ENCODE measurements around the gene MYO3B.

MYO3B gene

GRCh38 chr2:170222842-170223241 is 44.9 kb downstream of the MYO3B start:
- Histone ChIP-seq H3K4me2 (ENCODE audit: low read depth, low read length, poor library complexity, severe bottlenecking) (no peak overlapping the region), H3K27me3 (ENCODE audit: low read length) (no peaks in the 10 kb centered on the region), H3K27ac (ENCODE audit: low read depth, low read length) (no peak overlapping the region), H3K9me2 (replicated peaks; ENCODE audit: insufficient read depth, low read length) (no peaks in the 10 kb centered on the region), H4K20me1 (ENCODE audit: low read depth, low read length) (no peaks in the 10 kb centered on the region), H3K4me3 (ENCODE audit: insufficient read depth, low read length, poor library complexity, severe bottlenecking) (no peak overlapping the region), H3F3A (ENCODE audit: insufficient read depth) (no peaks in the 10 kb centered on the region), H3K36me3 (ENCODE audit: low read length) (no peaks in the 10 kb centered on the region), H3K9me3 (ENCODE audit: insufficient read depth, low read length) (no peaks in the 10 kb centered on the region), H3K9ac (ENCODE audit: low read length) (no peak overlapping the region), H3K79me2 (ENCODE audit: insufficient read depth, low read length) (no peaks in the 10 kb centered on the region), H2AFZ (ENCODE audit: low read depth, low read length, severe bottlenecking) (no peak overlapping the region)
- TF ChIP-seq EZH2phosphoT487 (conservative IDR thresholded peaks at IDR 0.05; ENCODE audit: low read length), result no peak
- no peak for TF ChIP-seq CTCF (IDR thresholded peaks at IDR 0.05; ENCODE audit: insufficient read depth, low read length, poor library complexity, severe bottlenecking)

- no peaks in the 10 kb centered on the region for H3K27me3 ChIP-seq (ENCODE audit: low read length)
- H3K9me3 ChIP-seq (ENCODE audit: insufficient read depth, low read length), result no peaks in the 10 kb centered on the region
- H3K79me2 ChIP-seq (ENCODE audit: insufficient read depth, low read length), result no peaks in the 10 kb centered on the region
- H4K20me1 ChIP-seq (ENCODE audit: low read depth, low read length), result no peaks in the 10 kb centered on the region
- no peaks in the 10 kb centered on the region for H3K9me2 ChIP-seq (replicated peaks; ENCODE audit: insufficient read depth, low read length)
- no peak overlapping the region for H3K9ac ChIP-seq (ENCODE audit: low read length)
- H2AFZ ChIP-seq (ENCODE audit: low read depth, low read length, severe bottlenecking), result no peak overlapping the region
- H3K4me2 ChIP-seq (ENCODE audit: low read depth, low read length, poor library complexity, severe bottlenecking), result no peak overlapping the region
- no peak overlapping the region for H3K27ac ChIP-seq (ENCODE audit: low read depth, low read length)
- no peaks in the 10 kb centered on the region for H3F3A ChIP-seq (ENCODE audit: insufficient read depth)
- H3K36me3 ChIP-seq (ENCODE audit: low read length), result no peaks in the 10 kb centered on the region
- no peak overlapping the region for H3K4me3 ChIP-seq (ENCODE audit: insufficient read depth, low read length, poor library complexity, severe bottlenecking)
- no peak for TF ChIP-seq EZH2phosphoT487 (conservative IDR thresholded peaks at IDR 0.05; ENCODE audit: low read length)
- TF ChIP-seq CTCF (IDR thresholded peaks at IDR 0.05; ENCODE audit: insufficient read depth, low read length, poor library complexity, severe bottlenecking), result no peak
Observed at GRCh38 chr2:170224692-170225294, 46.8 kb downstream of the MYO3B start.

- Histone ChIP-seq H3K4me3 (ENCODE audit: insufficient read depth, low read length, poor library complexity, severe bottlenecking) (no peak overlapping the region), H3F3A (ENCODE audit: insufficient read depth) (no peaks in the 10 kb centered on the region), H3K9me3 (ENCODE audit: insufficient read depth, low read length) (no peaks in the 10 kb centered on the region), H3K27me3 (ENCODE audit: low read length) (no peaks in the 10 kb centered on the region), H3K27ac (ENCODE audit: low read depth, low read length) (no peak overlapping the region), H3K9me2 (replicated peaks; ENCODE audit: insufficient read depth, low read length) (no peaks in the 10 kb centered on the region), H3K4me2 (ENCODE audit: low read depth, low read length, poor library complexity, severe bottlenecking) (no peak overlapping the region), H4K20me1 (ENCODE audit: low read depth, low read length) (no peaks in the 10 kb centered on the region), H2AFZ (ENCODE audit: low read depth, low read length, severe bottlenecking) (no peak overlapping the region), H3K79me2 (ENCODE audit: insufficient read depth, low read length) (no peaks in the 10 kb centered on the region), H3K9ac (ENCODE audit: low read length) (no peak overlapping the region), H3K36me3 (ENCODE audit: low read length) (no peaks in the 10 kb centered on the region)
- TF ChIP-seq EZH2phosphoT487 (conservative IDR thresholded peaks at IDR 0.05; ENCODE audit: low read length) (no peak), CTCF (IDR thresholded peaks at IDR 0.05; ENCODE audit: insufficient read depth, low read length, poor library complexity, severe bottlenecking) (no peak)
Observed at GRCh38 chr2:170226216-170226615, 48.3 kb downstream of the MYO3B start.

All from SU-DHL-6 (cell line).